ACHN (cell line): Measurements from ENCODE around the gene ZBTB7C.
A peak's percentile ranks its signal among the peaks of the same experiment; 100 is the strongest.

Experiments
- DNase-seq: peaks from one replicate; pipeline ENCODE4 v3.0.0-alpha.2; 2015
- in situ Hi-C: cut with HindIII; loops from 2 replicates; pipeline ENCODE4 v1.10.0; 2017; ENCODE audit warnings: low sequenced_read_pairs, low pct_ligation_motif_present, low pct_unique_long_range_greater_than_20kb

The ZBTB7C gene

GRCh38 chr18:48252525-48252924 lies 156.7 kb downstream of the ZBTB7C start:
- no peak for DNase-seq
- in situ Hi-C loops = no loop called here

- no peak for DNase-seq
- in situ Hi-C loops = no loop called here
These were observed 158.3 kb downstream of the ZBTB7C start for GRCh38 chr18:48250918-48251317.

DNA sequence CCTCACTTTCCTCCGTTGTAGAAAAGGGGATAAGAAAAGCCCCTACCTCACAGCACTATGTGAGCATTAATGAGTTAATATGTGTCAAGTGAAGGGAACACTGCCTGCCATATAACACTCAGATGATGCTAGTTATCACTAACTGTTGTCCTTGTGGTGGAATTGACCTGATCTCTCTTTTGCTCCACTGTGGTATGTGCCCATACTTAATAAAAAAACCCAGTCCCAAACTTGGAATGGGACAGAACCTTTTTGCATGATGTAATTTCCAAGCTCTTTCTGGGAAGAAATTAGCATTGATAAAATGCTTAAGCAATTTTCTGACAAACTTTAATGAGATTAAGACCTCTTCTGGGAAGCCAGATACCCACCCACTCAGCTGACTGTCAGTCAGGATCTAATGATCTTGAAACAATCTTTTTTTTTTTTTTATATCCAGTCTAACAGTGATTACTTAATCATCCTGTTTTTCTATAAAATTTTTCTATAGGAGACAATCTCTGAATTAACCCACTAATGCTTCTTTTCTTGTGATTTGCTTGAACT lies 158.7 kb downstream of the ZBTB7C start:
- no peak for DNase-seq
- in situ Hi-C loops = no loop called here

GRCh38 chr18:48249854-48250253 lies 159.3 kb downstream of the ZBTB7C start:
- DNase-seq = no peak
- in situ Hi-C loops = no loop called here

DNA sequence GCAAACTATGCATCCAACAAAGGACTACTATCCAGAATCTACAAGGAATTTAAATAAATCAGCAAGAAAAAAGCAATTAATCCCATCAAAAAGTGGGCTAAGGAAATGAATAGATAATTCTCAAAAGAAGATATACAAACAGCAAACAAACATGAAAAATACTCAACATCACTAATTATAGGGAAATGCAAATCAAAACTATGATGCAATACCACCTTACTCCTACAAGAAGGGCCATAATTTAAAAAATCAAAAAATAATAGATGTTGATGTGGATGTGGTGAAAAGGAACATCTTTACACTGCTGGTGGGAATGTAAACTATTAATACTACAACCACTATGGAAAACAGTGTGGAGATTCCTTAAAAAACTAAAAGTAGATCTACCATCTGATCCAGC lies 164.7 kb downstream of the ZBTB7C start:
- in situ Hi-C loops = no loop called here
- DNase-seq = no peak

DNA sequence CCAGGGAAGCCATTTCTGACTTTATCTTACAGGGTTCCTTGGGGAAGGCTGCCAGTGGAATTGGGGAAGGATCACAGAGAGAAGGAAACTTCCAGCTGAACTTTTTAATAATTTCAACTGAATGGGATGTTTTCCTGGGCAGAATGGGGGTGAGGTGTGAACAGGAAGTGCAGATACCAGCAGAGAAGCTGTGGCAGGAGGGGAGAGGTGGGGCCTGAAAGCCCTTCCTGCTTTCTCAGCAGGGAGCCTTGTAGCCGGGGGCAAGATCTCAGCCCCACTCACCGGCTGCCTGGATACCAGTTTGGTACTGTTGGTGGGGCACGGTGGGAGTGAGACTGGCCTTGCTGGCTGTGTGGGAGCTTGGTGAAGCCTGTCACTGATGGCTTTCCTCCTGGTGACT lies 170.5 kb downstream of the ZBTB7C start:
- in situ Hi-C loops = no loop called here
- DNase-seq = no peak

DNA sequence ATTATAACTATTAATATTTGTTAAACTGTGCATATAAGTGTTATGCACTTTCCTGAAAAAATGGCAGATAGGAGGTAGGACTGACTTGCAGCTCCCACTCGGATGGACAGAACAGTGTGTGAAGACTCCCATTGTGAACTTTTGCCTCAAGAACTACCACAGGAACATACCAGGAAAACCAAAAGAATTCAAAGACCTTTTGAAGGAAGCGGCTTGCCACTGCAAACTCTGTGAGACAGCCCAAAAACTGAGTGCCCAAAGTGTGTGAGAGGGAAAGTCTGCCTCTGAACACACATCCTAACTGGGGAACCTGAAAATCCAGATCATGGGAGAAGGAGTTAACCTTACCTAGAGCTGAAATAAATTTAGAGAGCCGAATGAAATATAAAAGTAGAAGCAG lies 171.0 kb downstream of the ZBTB7C start:
- in situ Hi-C loops = no loop called here

GRCh38 chr18:48236822-48237221 lies 172.4 kb downstream of the ZBTB7C start:
- in situ Hi-C loops = no loop called here
- DNase-seq = no peak

More for the DNA sequence above, 171.0 kb downstream of the ZBTB7C start:
- DNase-seq = no peak

DNA sequence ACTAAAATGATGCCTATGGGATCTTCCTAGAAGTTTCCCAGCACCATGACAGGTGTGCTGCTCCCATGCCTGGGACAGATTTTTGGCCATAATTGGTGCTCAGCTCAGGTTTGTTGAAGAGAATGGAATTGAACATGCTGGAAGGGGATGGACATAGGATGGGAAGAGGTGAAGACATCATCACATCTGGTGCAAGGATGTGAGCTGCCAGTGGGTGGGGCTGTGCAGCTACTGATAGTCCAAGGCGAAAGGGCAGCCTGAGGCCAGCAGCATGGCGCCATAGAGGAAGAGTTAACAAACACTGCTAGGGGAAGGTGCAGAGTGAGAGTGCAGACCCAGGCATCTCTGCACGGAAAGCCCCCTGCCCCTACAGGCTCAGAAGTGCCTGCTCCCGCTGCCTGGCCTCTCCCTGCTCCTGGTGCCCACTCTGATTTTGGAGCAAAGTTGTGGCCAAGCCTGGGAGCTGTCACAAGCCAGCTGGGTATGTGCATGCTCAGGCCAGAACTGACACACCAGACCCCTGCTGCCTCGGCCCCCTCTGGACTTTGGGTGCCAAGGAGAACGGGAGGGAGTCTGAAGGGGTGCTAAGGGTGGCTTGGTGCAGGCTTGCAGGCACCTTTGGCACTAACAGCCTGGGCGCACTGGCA lies 178.6 kb downstream of the ZBTB7C start:
- peak; percentile 65 for DNase-seq
- in situ Hi-C loops = no loop called here

DNA sequence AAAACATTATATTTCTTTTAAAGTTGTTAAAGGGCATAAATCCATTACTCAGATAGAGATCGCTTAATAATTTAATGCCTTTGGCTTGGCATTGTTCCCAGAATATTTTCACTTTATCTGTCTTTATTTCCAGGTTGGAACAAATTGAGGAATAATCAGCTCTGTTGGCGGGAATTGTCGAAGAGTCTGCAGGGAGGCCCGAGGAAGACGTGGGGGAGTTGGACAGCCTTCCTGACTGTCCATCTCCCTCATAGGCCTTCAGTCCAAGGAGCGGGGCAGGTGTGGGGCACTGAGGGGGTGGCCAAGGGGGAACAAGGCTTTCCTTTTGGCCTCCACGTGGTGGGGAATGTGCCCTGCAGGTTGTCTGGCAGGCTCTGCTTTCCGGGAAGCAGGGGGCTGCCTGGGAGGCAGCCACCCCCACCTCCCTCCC lies 179.6 kb downstream of the ZBTB7C start:
- DNase-seq = no peak
- in situ Hi-C loops = no loop called here

- in situ Hi-C loops = no loop called here
- DNase-seq = no peak
These were observed 180.3 kb downstream of the ZBTB7C start for GRCh38 chr18:48228841-48229240.

- in situ Hi-C loops = no loop called here
- DNase-seq = no peak
These were observed 180.9 kb downstream of the ZBTB7C start for GRCh38 chr18:48228301-48228715.

DNA sequence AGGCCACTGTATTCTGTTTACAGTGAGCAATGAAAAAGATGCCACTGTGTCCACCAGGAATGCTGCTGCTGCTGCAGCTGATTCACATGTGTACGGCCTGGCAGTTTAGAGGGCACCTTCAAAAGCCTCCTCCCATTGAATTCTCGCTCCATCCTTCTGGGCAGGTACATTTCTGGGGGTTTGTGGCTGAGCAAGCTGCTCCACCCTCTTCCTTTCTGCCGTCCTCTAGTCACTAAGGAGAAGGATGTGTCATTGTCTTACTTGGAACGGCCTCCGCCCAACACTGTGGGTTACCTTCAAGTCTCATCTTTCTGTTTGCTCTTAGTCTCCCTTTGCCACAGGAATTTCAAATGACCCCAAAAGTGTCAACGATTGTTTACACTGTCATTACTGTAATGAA lies 182.0 kb downstream of the ZBTB7C start:
- in situ Hi-C loops = no loop called here
- DNase-seq = no peak

- in situ Hi-C loops = no loop called here
These were observed 182.8 kb downstream of the ZBTB7C start for GRCh38 chr18:48226401-48226800.

GRCh38 chr18:48222118-48222517 lies 187.1 kb downstream of the ZBTB7C start:
- in situ Hi-C loops = no loop called here

More at GRCh38 chr18:48226401-48226800, 182.8 kb downstream of the ZBTB7C start:
- no peak for DNase-seq

GRCh38 chr18:48219810-48220499 lies 189.2 kb downstream of the ZBTB7C start:
- no peak for DNase-seq
- in situ Hi-C loops = no loop called here

More at GRCh38 chr18:48222118-48222517, 187.1 kb downstream of the ZBTB7C start:
- DNase-seq = no peak

DNA sequence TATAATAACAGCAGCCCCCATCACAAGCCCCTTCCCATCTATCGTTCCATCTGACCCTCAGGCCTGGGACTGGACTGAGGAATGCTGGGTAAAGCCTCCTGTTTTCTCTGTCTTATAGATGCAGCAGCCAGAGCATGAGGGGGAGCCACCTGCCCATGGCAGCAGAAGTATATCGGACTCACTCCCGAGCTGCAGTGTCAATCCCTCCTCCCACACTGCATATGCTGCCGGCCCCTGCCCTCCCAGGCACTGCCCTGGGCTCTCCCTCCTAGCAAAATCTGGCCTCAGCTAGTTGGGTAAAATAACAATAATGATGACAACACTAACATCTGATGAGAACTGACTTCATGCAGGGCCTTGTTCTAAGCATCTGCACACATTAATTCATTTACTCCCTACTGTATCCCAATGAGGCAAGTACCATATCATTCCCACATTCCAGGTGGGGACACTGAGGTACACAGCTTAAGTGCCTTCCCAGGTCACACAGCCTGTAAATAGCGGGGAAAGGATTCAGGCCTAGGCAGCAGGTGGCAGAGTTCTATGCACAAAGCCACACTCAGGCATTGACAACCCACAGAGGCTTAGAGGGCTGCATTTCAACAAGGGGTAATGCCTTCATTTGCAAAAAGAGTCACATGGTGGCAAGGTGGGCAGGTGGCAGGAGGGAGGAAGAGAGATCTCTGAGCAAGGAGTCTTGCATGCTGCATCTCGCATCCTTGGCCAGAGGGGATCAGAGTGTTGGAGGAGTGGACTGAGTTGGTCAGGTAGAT lies 190.0 kb downstream of the ZBTB7C start:
- in situ Hi-C loops = no loop called here
- DNase-seq = no peak

DNA sequence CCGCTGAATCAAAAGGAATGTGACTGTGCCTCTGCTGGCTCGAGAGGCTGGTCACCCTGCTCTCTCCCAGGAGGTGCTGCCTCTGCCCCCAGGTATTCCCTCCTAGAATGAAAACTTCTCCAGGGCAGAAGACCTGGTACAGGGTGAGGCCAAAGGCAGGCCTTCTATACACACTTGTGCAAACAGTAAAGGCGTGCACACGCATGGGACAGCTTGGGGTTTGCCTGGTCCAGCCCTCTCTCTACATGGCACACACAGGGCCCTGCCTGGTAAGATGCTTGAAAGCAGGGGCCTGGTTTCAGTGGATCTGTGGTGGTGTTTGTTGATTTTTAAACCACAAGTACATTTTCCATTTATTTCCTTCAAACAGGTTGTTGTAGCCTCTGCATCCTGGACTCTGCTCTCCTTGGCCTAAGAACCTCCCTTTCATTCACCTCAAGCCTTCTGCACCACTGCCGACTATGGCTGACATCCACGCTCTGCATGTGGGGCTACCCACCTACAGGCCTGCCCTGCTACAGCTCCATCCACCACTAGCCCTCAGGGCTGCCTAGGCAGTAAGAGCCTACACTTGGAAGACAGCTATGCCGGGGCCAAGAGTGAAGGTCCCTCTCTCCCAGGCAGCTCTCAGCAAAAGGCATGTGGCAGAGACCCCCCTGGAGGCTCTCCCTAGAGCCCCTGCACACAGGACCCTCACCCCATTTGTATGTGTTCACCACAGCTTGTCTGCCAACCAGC lies 190.7 kb downstream of the ZBTB7C start:
- in situ Hi-C loops = no loop called here

More for the DNA sequence above, 190.7 kb downstream of the ZBTB7C start:
- no peak for DNase-seq
